GM12878 (cell line): ENCODE results near the gene UBE3D. TPM values are rescaled to one million over a fixed set of nuclear protein-coding genes. Genes with fewer than 3 reads are reported as not detected.

Source experiments
- ATAC-seq: fragments of 200-7000 bp; cut with Tn5 transposase; 3 replicates; pipeline ENCODE4 v1.9.1; 2020; ENCODE audit warnings: mild to moderate bottlenecking, moderate library complexity
- BruUV-seq: library from RNA; stranded (reverse); fragments of 400-500 nt; replicated peaks from 2 replicates; lab custom pipeline; 2021; lab: Mats Ljungman, UMichigan
- CTCF ChIA-PET: fragments of 300-600 bp; sonication (Branson Sonifier 250); formaldehyde crosslinking; extraction: SDS; loops from one replicate; lab custom pipeline; 2021; ENCODE audit warnings: inconsistent platforms; lab: Yijun Ruan, JAX
- POLR2A ChIA-PET: fragments of 350-600 bp; formaldehyde crosslinking; extraction: SDS; loops from one replicate; lab custom pipeline; 2021; ENCODE audit warnings: inconsistent platforms; lab: Charles Lee
- RAD21 ChIA-PET: fragments of 300-600 bp; sonication (Branson Sonifier 250); formaldehyde crosslinking; loops from one replicate; lab custom pipeline; 2023; ENCODE audit warnings: antibody characterized with exemption; ENCODE audit not compliant: unreplicated experiment; lab: Charles Lee
- SMC1A ChIA-PET: fragments of 300-600 bp; sonication (Branson Sonifier 250); formaldehyde crosslinking; loops from one replicate; lab custom pipeline; 2023; ENCODE audit not compliant: unreplicated experiment, uncharacterized antibody; lab: Charles Lee
- DNase-seq: peaks from one replicate; pipeline ENCODE4 v3.0.0-alpha.2; 2011; ENCODE audit warnings: low read depth, low spot score
- FAIRE-seq: peaks from 3 replicates; lab custom pipeline; 2011; peaks lifted over from hg19 to GRCh38; lab: Jason Lieb, UNC
- H2AFZ ChIP-seq: 2 replicates; pipeline ENCODE4 v1.6.0; 2011; ENCODE audit warnings: low read depth, low read length, control low read depth; ENCODE audit not compliant: control insufficient read depth
- H3K27ac ChIP-seq: 2 replicates; pipeline ENCODE4 v1.5.1; 2011; ENCODE audit warnings: control low read depth; ENCODE audit not compliant: control insufficient read depth, insufficient read depth
- H3K27me3 ChIP-seq, 2 experiments: replicated peaks in 1 of 2; 2 replicates each; pipeline versions ENCODE4 v1.6.0 to v1.6.1; 2011; ENCODE audit warnings: low read length in 1 of 2; ENCODE audit not compliant: control insufficient read depth in 2 of 2, insufficient read depth in 2 of 2
- H3K36me3 ChIP-seq, 2 experiments: 2 replicates each; pipeline ENCODE4 v1.5.1; 2011; ENCODE audit warnings: low read length in 1 of 2; ENCODE audit not compliant: control insufficient read depth in 2 of 2, insufficient read depth in 2 of 2
- H3K4me1 ChIP-seq: 2 replicates; pipeline ENCODE4 v1.6.1; 2011; ENCODE audit warnings: mild to moderate bottlenecking, low read length, moderate library complexity, mixed read lengths; ENCODE audit not compliant: control insufficient read depth, insufficient read depth
- H3K4me2 ChIP-seq: 2 replicates; pipeline ENCODE4 v1.6.0; 2011; ENCODE audit warnings: control low read depth; ENCODE audit not compliant: control insufficient read depth, insufficient read depth
- H3K4me3 ChIP-seq: fragments of 200-600 bp; sonication (generic); 2 replicates; pipeline ENCODE4 v1.5.1; 2016
- H3K79me2 ChIP-seq: 2 replicates; pipeline ENCODE4 v1.6.0; 2011; ENCODE audit warnings: low read length; ENCODE audit not compliant: control insufficient read depth, insufficient read depth
- H3K9ac ChIP-seq: 2 replicates; pipeline ENCODE4 v1.8.0; 2011; ENCODE audit warnings: low read length, control low read depth, mixed read lengths; ENCODE audit not compliant: control insufficient read depth, insufficient read depth
- H3K9me3 ChIP-seq: replicated peaks from 3 replicates; pipeline ENCODE4 v1.5.1; 2011; ENCODE audit warnings: mild to moderate bottlenecking, low read length; ENCODE audit not compliant: control insufficient read depth, insufficient read depth
- H4K20me1 ChIP-seq: 2 replicates; pipeline ENCODE4 v1.6.0; 2011; ENCODE audit not compliant: control insufficient read depth, insufficient read depth
- CHD2 ChIP-seq: IDR thresholded peaks from 2 replicates; pipeline ENCODE4 v1.6.1; 2011; ENCODE audit warnings: low read depth, low read length, improper control_type of control experiment, borderline replicate concordance
- CREM ChIP-seq: IDR thresholded peaks from 2 replicates; pipeline ENCODE4 v1.6.1; 2014; ENCODE audit warnings: antibody characterized with exemption, low read depth
- EED ChIP-seq: sonication (generic); IDR thresholded peaks from 2 replicates; pipeline ENCODE4 v1.6.1; 2016; ENCODE audit warnings: antibody characterized with exemption, low read depth
- HDGF ChIP-seq: fragments of 450-650 bp; IDR thresholded peaks from 2 replicates; pipeline ENCODE4 v1.6.1; 2016; ENCODE audit warnings: antibody characterized with exemption
- NR2F1 ChIP-seq: fragments of 450-650 bp; conservative IDR thresholded peaks from 2 replicates; pipeline ENCODE4 v1.6.1; 2017; ENCODE audit warnings: mild to moderate bottlenecking
- PAX5 ChIP-seq: IDR thresholded peaks from 2 replicates; pipeline ENCODE4 v1.6.1; 2011; ENCODE audit warnings: low read depth, low read length, borderline replicate concordance
- POLR2A ChIP-seq: IDR thresholded peaks from 2 replicates; pipeline ENCODE4 v1.6.1; 2011; ENCODE audit warnings: low read depth, mild to moderate bottlenecking, low read length
- POU2F2 ChIP-seq: IDR thresholded peaks from 3 replicates; pipeline ENCODE4 v1.6.1; 2011; ENCODE audit warnings: low read depth, mild to moderate bottlenecking, low read length, borderline replicate concordance
- RELA ChIP-seq: fragments of 450-650 bp; IDR thresholded peaks from 2 replicates; pipeline ENCODE4 v1.8.0; 2014; ENCODE audit warnings: borderline replicate concordance; ENCODE audit not compliant: partially characterized antibody
- SIX5 ChIP-seq: IDR thresholded peaks from 2 replicates; pipeline ENCODE4 v1.6.1; 2011; ENCODE audit warnings: mild to moderate bottlenecking, low read depth, low read length, moderate library complexity; ENCODE audit not compliant: severe bottlenecking
- STAT3 ChIP-seq: IDR thresholded peaks from 2 replicates; pipeline ENCODE4 v1.6.1; 2011; ENCODE audit warnings: low read depth, low read length, improper control_type of control experiment
- TCF3 ChIP-seq: IDR thresholded peaks from 2 replicates; pipeline ENCODE4 v1.6.1; 2012; ENCODE audit warnings: low read depth, mild to moderate bottlenecking, low read length, borderline replicate concordance; ENCODE audit not compliant: insufficient read depth
- TCF7 ChIP-seq: IDR thresholded peaks from 2 replicates; pipeline ENCODE4 v1.6.1; 2014; ENCODE audit warnings: antibody characterized with exemption, borderline replicate concordance
- WGBS: methylation state at CpG from one replicate; pipeline ENCODE4 v1.1.6; 2016; ENCODE audit warnings: low lambda C conversion rate; ENCODE audit not compliant: insufficient replicate concordance, insufficient coverage; ENCODE audit errors: missing lambda C conversion rate; 5-methylcytosine and 5-hydroxymethylcytosine counted together
- in situ Hi-C: fragments of 300-500 bp; cut with MboI; formaldehyde crosslinking; loops from 9 replicates; pipeline ENCODE4 v1.14.3; 2018; ENCODE audit warnings: mixed read lengths
- intact Hi-C: fragments of 100-400 bp; cut with micrococcal nuclease; formaldehyde crosslinking; loops from one replicate; pipeline ENCODE4 v1.14.2; 2022; ENCODE audit not compliant: unreplicated experiment
- polyA plus RNA-seq, 11 experiments: library from polyadenylated mRNA; depleted of rRNA in 4 of 11; unstranded in 6 of 11; stranded (reverse) in 5 of 11; fragments of >200 nt; fragmentation: Nextera tagmentation in 4 of 11; fragmentation: Illumina TruSeq in 1 of 11; extraction: Ambion mirVana in 4 of 11; extraction: Trizol in 1 of 11; gene quantifications; 1 replicate in 1 of 11; 2 replicates in 10 of 11; pipeline versions ENCODE4 v1.2.1 to v1.2.3, GENCODE V29; 2011 to 2016; ENCODE audit warnings: inconsistent platforms in 2 of 11, missing spikeins in 2 of 11, low read depth in 1 of 11
- total RNA-seq, 4 experiments: library from RNA; depleted of rRNA in 3 of 4; stranded (reverse); fragments of >200 nt in 3 of 4; fragmentation: Illumina TruSeq in 1 of 4; extraction: Trizol in 1 of 4; gene quantifications; 2 replicates each; pipeline versions ENCODE4 v1.2.1 to v1.2.3, GENCODE V29; 2013 to 2021
- TF ChIP-seq, protein P1 (sequence below): IDR thresholded peaks from 2 replicates; pipeline ENCODE4 v1.6.1; 2011; ENCODE audit warnings: borderline replicate concordance, low read depth, mild to moderate bottlenecking, moderate library complexity, low read length; ENCODE audit not compliant: insufficient read depth, poor library complexity, severe bottlenecking
- TF ChIP-seq, protein P2 (sequence below): IDR thresholded peaks from 2 replicates; pipeline ENCODE4 v1.6.1; 2011; ENCODE audit warnings: low read depth, low read length, improper control_type of control experiment, borderline replicate concordance
- TF ChIP-seq, protein P3 (sequence below): IDR thresholded peaks from 2 replicates; pipeline ENCODE4 v1.6.1; 2011; ENCODE audit warnings: borderline replicate concordance, low read depth, mild to moderate bottlenecking, moderate library complexity, mixed read lengths, low read length; ENCODE audit not compliant: insufficient read depth; ENCODE audit errors: extremely low read length

Gene UBE3D
- total and polyA plus RNA-seq, 10 of the 15 experiments (the other 5 are each of a cell fraction or from before 2014, with no cell fraction given) = 4.3 to 9.0 (median 7.5) TPM

DNA sequence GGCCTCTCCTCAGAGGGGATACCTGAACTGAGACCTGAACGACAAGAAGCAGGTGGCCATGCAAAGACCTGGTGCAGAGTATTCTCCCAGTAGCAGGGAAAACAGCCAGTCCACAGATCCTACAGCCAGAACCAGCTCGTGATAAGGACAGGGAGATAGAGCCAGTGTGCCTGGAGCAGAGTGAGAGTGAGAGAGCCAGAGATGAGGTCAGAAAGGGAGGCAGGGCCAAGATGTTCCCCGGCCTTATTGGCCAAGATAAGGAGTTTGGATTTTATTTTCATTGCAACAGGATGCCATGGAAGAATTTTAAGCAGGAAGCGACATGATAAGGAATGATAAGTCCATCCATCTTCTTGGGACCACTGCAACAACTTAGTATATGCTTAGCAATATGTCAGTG is 111.8 kb downstream of the UBE3D start:
- H3K27me3 ChIP-seq = no peaks in the 10 kb centered on the region
- BruUV-seq = no TSS peak
- no peak for TF ChIP-seq RELA
- DNase-seq = no peak
- no peak overlapping the region for H3K27ac ChIP-seq
- FAIRE-seq = no peak
- ChIA-PET SMC1A (interaction anchor here (1.0 kb wide), 1 partner anchor 10 kb away, joined by 3 read pairs; no protein-coding TSS in a partner anchor), POLR2A (no interaction called here), RAD21 (no interaction called here), CTCF (interaction anchor here (1.1 kb wide), 1 partner anchor 20 kb away, joined by 4 read pairs; no protein-coding TSS in a partner anchor)
- intact Hi-C loops (no loop called here), in situ Hi-C loops (no loop called here)
- H3K79me2 ChIP-seq = no peaks in the 10 kb centered on the region
- H3K9ac ChIP-seq = no peak overlapping the region
- H3K4me2 ChIP-seq = no peak overlapping the region
- H3K4me1 ChIP-seq = peaks cover 11% of the 10 kb centered on the region
- H3K9me3 ChIP-seq = no peaks in the 10 kb centered on the region
- 73% methylated on average over 4 of the region's 4 CpGs for WGBS
- H4K20me1 ChIP-seq = no peaks in the 10 kb centered on the region
- no peak for ATAC-seq
- no peak overlapping the region for H2AFZ ChIP-seq
- H3K4me3 ChIP-seq = no peak overlapping the region
- no peaks in the 10 kb centered on the region for H3K36me3 ChIP-seq

DNA sequence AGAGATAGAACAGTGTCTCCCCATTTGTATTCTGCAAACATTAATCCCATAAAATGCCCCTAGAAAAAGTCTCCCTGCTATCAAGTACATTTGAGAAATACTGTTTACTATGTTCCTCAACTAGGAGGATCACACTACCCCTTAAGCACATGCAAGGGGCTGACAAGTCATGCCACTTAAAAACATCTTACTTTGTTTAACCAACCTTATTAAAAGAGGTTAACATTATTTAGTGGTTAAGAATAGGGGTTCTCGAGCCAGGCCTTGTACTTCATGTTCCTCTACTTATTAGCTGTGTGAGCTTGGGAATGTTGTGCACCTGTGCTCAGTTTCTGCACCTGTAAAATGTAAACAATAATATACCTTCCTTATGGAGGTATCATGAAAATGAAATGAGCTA is 113.7 kb downstream of the UBE3D start:
- Histone ChIP-seq H4K20me1 (no peaks in the 10 kb centered on the region), H3K4me1 (peaks cover 11% of the 10 kb centered on the region), H3K36me3 (no peaks in the 10 kb centered on the region), H3K4me3 (no peak overlapping the region), H3K79me2 (no peaks in the 10 kb centered on the region), H3K9me3 (no peaks in the 10 kb centered on the region), H3K9ac (no peak overlapping the region), H2AFZ (no peak overlapping the region), H3K27ac (no peak overlapping the region), H3K27me3 (no peaks in the 10 kb centered on the region), H3K4me2 (no peak overlapping the region)
- in situ Hi-C loops = no loop called here
- FAIRE-seq (no peak), ATAC-seq (no peak), DNase-seq (no peak)
- SMC1A ChIA-PET = no interaction called here
- CTCF ChIA-PET = interaction anchor here (0.6 kb wide), 1 partner anchor 950 kb away, joined by 3 read pairs; no protein-coding TSS in a partner anchor
- 89% methylated on average over 1 of the region's 1 CpG for WGBS
- no TSS peak for BruUV-seq
- RAD21 ChIA-PET = no interaction called here
- POLR2A ChIA-PET = no interaction called here
- intact Hi-C loops = no loop called here
- no peak for TF ChIP-seq TCF3
- TF ChIP-seq POLR2A = no peak
- no peak for TF ChIP-seq STAT3
- no peak for TF ChIP-seq TCF7
- TF ChIP-seq, protein P1, sequence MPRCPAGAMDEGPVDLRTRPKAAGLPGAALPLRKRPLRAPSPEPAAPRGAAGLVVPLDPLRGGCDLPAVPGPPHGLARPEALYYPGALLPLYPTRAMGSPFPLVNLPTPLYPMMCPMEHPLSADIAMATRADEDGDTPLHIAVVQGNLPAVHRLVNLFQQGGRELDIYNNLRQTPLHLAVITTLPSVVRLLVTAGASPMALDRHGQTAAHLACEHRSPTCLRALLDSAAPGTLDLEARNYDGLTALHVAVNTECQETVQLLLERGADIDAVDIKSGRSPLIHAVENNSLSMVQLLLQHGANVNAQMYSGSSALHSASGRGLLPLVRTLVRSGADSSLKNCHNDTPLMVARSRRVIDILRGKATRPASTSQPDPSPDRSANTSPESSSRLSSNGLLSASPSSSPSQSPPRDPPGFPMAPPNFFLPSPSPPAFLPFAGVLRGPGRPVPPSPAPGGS = no peak
- no peak for TF ChIP-seq PAX5
- no peak for TF ChIP-seq EED
- TF ChIP-seq, protein P2, sequence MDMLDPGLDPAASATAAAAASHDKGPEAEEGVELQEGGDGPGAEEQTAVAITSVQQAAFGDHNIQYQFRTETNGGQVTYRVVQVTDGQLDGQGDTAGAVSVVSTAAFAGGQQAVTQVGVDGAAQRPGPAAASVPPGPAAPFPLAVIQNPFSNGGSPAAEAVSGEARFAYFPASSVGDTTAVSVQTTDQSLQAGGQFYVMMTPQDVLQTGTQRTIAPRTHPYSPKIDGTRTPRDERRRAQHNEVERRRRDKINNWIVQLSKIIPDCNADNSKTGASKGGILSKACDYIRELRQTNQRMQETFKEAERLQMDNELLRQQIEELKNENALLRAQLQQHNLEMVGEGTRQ = no peak
- no peak for TF ChIP-seq SIX5
- no peak for TF ChIP-seq CREM
- no peak for TF ChIP-seq POU2F2
- no peak for TF ChIP-seq CHD2
- TF ChIP-seq, protein P3, sequence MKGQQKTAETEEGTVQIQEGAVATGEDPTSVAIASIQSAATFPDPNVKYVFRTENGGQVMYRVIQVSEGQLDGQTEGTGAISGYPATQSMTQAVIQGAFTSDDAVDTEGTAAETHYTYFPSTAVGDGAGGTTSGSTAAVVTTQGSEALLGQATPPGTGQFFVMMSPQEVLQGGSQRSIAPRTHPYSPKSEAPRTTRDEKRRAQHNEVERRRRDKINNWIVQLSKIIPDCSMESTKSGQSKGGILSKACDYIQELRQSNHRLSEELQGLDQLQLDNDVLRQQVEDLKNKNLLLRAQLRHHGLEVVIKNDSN = no peak
- no peak for TF ChIP-seq NR2F1
- no peak for TF ChIP-seq HDGF
